HUES64 (cell line): ENCODE data around the gene TLR2.

Source experiments
- H3K27ac ChIP-seq: 2 replicates; pipeline ENCODE4 v1.7.0; 2013; ENCODE audit warnings: low read depth, low read length, inconsistent platforms
- H3K27me3 ChIP-seq: 2 replicates; pipeline ENCODE4 v1.6.1; 2013; ENCODE audit warnings: mild to moderate bottlenecking, low read length; ENCODE audit not compliant: insufficient read depth
- H3K36me3 ChIP-seq: 2 replicates; pipeline ENCODE4 v1.6.1; 2013; ENCODE audit warnings: mild to moderate bottlenecking, low read length; ENCODE audit not compliant: insufficient read depth
- H3K4me1 ChIP-seq: 2 replicates; pipeline ENCODE4 v1.6.1; 2013; ENCODE audit warnings: mild to moderate bottlenecking, low read length, moderate library complexity; ENCODE audit not compliant: insufficient read depth
- H3K4me3 ChIP-seq: 2 replicates; pipeline ENCODE4 v1.5.1; 2013; ENCODE audit warnings: mild to moderate bottlenecking, low read length, moderate library complexity
- H3K9ac ChIP-seq: 2 replicates; pipeline ENCODE4 v1.6.1; 2013; ENCODE audit warnings: mild to moderate bottlenecking, low read depth, low read length
- H3K9me3 ChIP-seq: 2 replicates; pipeline ENCODE4 v1.6.1; 2013; ENCODE audit warnings: low read depth, low read length; ENCODE audit not compliant: insufficient read depth
- WGBS: fragments of 150-250, 120-280 bp; methylation state at CpG from one replicate; pipeline ENCODE4 v1.1.7; 2013; ENCODE audit warnings: missing lambda C conversion rate; 5-methylcytosine and 5-hydroxymethylcytosine counted together

The TLR2 gene

DNA sequence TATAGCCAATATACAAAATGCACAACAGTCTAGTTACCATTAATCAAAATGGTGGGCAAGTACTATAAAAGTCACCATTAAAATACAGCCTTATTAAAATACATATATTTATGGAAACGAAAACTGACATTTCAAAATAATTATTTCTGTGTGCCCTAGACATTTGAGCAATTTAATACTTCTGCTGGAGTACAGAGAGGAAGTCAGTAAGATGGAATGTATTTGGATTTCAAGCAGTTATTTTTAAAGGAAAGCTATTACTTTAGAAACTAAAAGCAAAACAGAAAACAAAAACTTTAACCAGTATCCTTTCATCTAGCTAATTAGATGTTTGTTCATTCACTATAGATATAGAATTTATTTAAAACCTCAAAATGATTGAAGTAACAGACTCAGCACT lies 37.8 kb upstream of the TLR2 start:
- Histone ChIP-seq H3K36me3 (no peaks in the 10 kb centered on the region), H3K9ac (no peak overlapping the region), H3K27ac (no peak overlapping the region), H3K4me1 (peaks cover 4% of the 10 kb centered on the region; the same call in 1 of the 2 replicates), H3K9me3 (peaks cover 8% of the 10 kb centered on the region), H3K4me3 (no peak overlapping the region), H3K27me3 (no peaks in the 10 kb centered on the region)
- no CpG with 5 or more reads among the region's 1 CpG for WGBS

DNA sequence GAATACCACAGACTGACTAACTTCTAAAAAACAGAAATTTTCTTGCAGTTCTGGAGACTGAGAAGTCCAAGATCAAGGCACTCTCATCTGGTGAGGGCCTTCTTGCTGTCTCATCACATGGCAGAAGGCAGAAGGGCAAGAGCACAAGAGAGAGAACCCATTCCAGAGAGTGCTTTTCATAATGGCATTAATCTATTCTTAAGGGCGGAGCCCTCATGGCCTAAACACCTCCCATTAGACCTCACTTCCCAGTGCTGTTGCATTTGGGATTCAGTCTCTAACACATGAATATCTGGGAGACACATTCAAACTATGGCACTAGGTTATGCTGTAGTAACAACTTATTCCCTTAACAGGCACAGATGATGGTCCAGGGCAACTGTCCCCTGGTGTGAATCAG lies 37.1 kb upstream of the TLR2 start:
- no peak overlapping the region for H3K27ac ChIP-seq
- peaks cover 8% of the 10 kb centered on the region for H3K9me3 ChIP-seq
- no peak overlapping the region for H3K4me3 ChIP-seq
- H3K27me3 ChIP-seq = no peaks in the 10 kb centered on the region
- no peak overlapping the region for H3K9ac ChIP-seq
- 97% methylated on average over 1 of the region's 1 CpG for WGBS
- H3K4me1 ChIP-seq = peaks cover 11% of the 10 kb centered on the region; the same call in 1 of the 2 replicates
- H3K36me3 ChIP-seq = no peaks in the 10 kb centered on the region

DNA sequence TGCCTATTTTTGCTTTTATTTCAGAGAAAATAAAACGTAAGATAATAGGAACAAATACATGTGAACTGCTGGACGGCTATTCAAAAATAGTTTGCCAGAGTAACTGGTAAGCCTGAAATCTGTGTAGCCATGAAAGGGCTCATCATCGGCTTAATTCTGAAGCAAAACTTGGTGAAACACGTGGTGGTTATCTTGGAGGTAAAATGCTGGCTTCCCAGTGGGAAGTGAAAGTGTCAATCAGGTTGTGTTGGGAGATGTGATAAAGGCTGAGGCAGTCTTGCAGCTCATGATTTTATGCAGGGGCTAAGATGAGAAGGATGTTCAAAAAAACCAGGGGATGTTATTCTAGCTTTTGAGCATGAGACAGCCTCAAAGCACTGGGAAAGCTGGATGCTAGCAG lies 36.1 kb upstream of the TLR2 start:
- Histone ChIP-seq H3K4me1 (peaks cover 15% of the 10 kb centered on the region; the same call in 1 of the 2 replicates), H3K9ac (no peak overlapping the region), H3K27ac (no peak overlapping the region), H3K27me3 (no peaks in the 10 kb centered on the region), H3K9me3 (peaks cover 8% of the 10 kb centered on the region), H3K36me3 (no peaks in the 10 kb centered on the region), H3K4me3 (no peak overlapping the region)
- 77% methylated on average over 4 of the region's 4 CpGs for WGBS

DNA sequence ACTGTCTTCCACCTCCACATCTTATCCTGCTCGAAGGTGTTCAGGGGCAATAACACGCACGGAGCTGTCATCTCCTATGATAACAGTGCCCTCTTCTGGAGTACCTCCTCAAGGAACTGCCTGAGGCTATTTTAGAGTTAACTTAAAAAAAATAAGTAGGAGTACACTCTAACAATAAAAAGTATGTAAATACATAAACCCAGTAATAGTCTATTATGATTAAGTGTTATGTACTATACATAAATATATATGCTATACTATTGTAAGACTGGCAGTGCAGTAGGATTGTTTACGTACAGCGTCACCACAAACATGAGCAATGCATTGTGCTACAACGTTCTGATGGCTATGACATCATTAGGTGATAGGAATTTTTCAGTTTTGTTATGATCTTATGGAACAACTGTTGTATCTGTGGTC lies 34.5 kb upstream of the TLR2 start:
- peaks cover 15% of the 10 kb centered on the region; the same call in 1 of the 2 replicates for H3K4me1 ChIP-seq
- no peaks in the 10 kb centered on the region for H3K27me3 ChIP-seq
- no peak overlapping the region for H3K9ac ChIP-seq
- no peak overlapping the region for H3K27ac ChIP-seq
- no peak overlapping the region for H3K4me3 ChIP-seq
- WGBS = 71% methylated on average over 6 of the region's 6 CpGs
- peaks cover 8% of the 10 kb centered on the region for H3K9me3 ChIP-seq
- no peaks in the 10 kb centered on the region for H3K36me3 ChIP-seq

DNA sequence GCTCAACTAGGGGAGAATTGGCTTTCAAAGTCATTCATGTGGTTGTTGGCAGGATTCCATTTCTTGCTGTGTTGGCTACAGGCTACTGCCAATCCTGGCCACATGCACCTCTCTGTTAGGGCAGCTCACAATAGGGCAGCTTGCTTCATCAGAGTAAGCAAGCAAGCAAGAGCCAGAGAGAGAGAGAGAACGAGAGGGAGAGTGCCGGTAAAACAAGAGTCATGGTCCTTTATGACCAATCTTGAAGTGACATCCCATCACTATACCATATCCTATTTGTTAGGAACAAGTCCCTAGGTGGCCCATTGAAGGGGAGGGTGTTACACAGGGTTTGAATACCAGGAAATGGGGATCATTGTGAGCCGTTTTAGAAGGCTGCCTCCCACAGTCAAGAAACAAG lies 33.0 kb upstream of the TLR2 start:
- Histone ChIP-seq H3K27ac (no peak overlapping the region), H3K4me1 (peaks cover 15% of the 10 kb centered on the region; the same call in 1 of the 2 replicates), H3K4me3 (no peak overlapping the region), H3K27me3 (no peaks in the 10 kb centered on the region), H3K9ac (no peak overlapping the region), H3K36me3 (no peaks in the 10 kb centered on the region), H3K9me3 (no peaks in the 10 kb centered on the region)
- WGBS = 49% methylated on average over 2 of the region's 3 CpGs

DNA sequence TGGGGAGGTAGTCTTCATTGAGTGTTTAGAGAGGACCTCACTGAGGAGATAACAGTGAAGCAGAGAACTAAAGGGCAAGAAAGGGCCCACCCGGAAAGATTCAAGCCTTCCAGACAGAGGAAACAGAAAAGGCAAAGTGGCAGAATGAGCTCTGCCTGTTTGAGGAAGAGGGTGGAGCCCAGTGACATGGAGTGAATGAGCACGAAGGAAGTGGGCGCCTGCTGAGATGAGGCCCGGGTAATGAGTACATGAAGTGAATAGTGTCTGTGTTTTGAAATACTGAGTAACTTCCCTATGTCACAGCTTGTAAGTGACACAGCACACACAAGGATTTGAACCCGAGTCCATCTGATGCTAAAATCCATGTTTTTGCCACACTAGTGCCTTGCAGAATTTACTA lies 32.5 kb upstream of the TLR2 start:
- H3K9ac ChIP-seq = no peak overlapping the region
- 58% methylated on average over 5 of the region's 5 CpGs for WGBS

DNA sequence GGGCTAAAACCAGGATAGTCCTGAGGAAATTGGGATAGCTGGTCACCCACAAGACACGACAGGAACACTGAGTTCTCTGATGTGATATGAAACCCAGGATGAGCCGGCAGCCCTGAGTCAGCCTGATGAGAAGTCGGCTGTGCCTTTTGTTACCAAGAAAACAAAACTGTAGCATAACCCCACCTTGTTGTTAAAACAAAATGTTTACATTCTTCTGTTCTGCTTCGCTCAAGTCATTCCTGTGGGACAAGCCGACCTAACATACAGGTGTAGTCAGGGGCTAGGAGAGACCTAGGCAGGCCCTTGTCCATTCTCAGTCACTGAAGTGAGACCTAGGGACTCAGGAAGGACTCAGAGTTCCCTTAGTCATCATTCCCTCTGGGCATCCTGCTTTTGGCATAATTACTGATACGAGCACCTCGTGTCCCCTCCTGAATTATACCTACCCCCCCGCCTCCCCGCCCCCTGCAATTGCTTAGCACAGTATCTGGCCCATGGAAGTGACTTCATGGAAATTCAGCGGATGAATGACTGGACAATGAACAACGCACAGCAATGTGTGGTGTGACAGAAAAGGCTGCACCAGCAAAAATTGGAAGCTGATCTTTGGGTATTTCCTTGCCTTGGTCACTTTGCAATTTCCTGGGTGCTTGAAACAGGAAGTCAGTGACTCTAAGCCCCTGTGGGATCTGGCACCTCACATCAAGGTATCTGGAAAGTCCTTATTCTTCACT lies 31.9 kb upstream of the TLR2 start:
- H3K27me3 ChIP-seq = no peaks in the 10 kb centered on the region
- no peaks in the 10 kb centered on the region for H3K36me3 ChIP-seq
- H3K9me3 ChIP-seq = no peaks in the 10 kb centered on the region
- no peak overlapping the region for H3K27ac ChIP-seq
- H3K4me3 ChIP-seq = no peak overlapping the region
- no peak overlapping the region for H3K9ac ChIP-seq
- H3K4me1 ChIP-seq = peaks cover 15% of the 10 kb centered on the region; the same call in 1 of the 2 replicates
- 79% methylated on average over 11 of the region's 11 CpGs for WGBS

More for the DNA sequence above, 32.5 kb upstream of the TLR2 start:
- H3K36me3 ChIP-seq = no peaks in the 10 kb centered on the region
- no peaks in the 10 kb centered on the region for H3K27me3 ChIP-seq
- H3K27ac ChIP-seq = no peak overlapping the region
- no peak overlapping the region for H3K4me3 ChIP-seq
- H3K4me1 ChIP-seq = peaks cover 15% of the 10 kb centered on the region; the same call in 1 of the 2 replicates
- no peaks in the 10 kb centered on the region for H3K9me3 ChIP-seq

DNA sequence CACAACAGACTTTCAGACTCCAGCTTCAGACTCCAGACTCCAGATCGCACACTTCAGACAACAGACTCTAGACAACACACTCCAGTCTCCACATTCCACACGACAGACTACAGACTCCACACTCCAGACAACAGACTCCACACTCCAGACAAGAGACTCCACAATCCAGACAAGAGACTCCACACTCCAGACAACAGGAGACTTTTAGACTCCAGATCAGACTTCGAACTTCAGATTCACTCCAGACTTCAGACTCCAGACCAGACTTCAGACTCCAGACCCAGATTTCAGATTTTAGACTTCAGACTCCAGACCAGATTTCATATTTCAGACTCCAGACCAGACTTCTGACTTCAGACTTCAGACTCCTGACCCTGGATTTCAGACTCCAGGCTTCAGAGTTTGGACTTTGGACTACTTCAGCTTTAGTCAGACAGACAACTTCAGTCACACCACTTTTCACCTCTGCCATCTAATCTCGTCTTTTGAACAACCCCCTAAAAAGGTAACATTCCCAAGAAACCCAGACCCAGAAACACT lies 29.0 kb upstream of the TLR2 start:
- 65% methylated on average over 4 of the region's 4 CpGs for WGBS
- Histone ChIP-seq H3K9me3 (no peaks in the 10 kb centered on the region), H3K9ac (no peak overlapping the region), H3K27ac (no peak overlapping the region), H3K36me3 (no peaks in the 10 kb centered on the region), H3K27me3 (no peaks in the 10 kb centered on the region), H3K4me3 (no peak overlapping the region), H3K4me1 (peaks cover 15% of the 10 kb centered on the region; the same call in 1 of the 2 replicates)

DNA sequence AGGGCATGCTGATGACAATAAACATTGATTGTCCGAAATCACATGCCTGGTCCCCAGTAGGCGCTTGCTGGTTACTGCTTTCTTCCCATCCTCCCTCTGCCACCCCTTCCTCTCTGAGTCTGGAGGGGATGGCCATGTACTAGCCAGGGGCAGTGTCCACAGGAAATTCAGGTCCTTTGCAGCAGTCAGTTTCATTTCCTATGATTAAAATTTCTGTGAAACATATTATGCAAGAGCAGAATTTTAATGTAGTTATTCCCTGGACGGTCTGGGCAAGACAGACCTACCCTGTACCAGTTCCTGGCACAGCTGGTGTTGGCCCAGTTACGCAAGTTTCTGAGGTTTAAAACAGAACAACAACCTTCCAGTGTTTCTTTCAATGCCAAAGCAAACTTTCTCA lies 28.2 kb upstream of the TLR2 start:
- Histone ChIP-seq H3K27me3 (no peaks in the 10 kb centered on the region), H3K36me3 (no peaks in the 10 kb centered on the region), H3K9ac (no peak overlapping the region), H3K27ac (no peak overlapping the region), H3K9me3 (no peaks in the 10 kb centered on the region), H3K4me1 (peaks cover 14% of the 10 kb centered on the region; the same call in 1 of the 2 replicates), H3K4me3 (no peak overlapping the region)
- WGBS = 97% methylated on average over 4 of the region's 4 CpGs

DNA sequence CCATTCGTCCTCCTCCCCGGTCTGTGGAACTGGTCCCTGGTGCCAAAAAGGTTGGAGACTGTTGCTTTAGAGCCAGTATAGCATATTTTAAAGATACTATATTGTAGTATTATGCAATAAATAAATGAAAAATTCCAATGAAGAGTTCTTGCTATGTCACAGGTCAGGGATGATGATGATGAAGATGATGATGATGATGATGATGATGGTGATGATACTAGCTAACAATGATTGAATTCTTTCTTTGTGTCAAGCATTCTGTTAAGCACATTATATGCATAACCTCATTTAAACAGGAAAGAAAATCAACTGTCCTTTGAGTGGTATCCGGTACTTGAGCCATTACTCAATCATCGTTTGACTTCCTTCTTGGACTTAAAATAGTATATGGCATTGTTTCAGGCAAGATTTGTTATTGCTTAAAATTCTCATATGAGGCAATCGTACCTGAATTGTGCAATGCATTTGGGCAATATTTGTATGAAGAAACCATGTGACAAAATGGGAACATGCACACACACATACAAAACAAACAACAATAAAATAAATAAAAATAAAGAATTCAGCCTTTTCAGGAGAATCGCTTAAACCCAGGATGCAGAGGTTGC lies 22.8 kb upstream of the TLR2 start:
- Histone ChIP-seq H3K27ac (no peak overlapping the region), H3K4me1 (no peaks in the 10 kb centered on the region), H3K9ac (no peak overlapping the region), H3K4me3 (no peak overlapping the region), H3K27me3 (no peaks in the 10 kb centered on the region), H3K36me3 (no peaks in the 10 kb centered on the region), H3K9me3 (no peaks in the 10 kb centered on the region; the same call in 1 of the 2 replicates)
- WGBS = 96% methylated on average over 6 of the region's 6 CpGs

DNA sequence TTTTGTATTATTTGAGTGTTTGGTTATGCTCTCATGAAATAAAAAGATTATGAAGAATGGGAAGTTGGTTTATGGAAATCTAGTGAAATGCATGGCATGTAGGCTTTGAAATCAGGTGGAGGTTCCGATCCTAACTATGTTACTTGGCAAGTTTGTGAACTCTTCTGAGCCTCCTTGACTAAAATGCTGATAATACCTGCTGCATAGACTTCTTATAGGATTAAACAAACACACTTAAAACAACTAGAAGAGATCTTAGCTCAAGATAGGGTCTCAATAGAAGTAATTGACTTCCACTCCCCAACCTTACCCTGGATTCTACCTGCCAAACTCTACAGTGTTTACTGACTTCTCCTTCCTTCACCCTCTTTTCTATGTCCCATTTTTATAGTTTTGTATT lies 22.2 kb upstream of the TLR2 start:
- Histone ChIP-seq H3K27me3 (no peaks in the 10 kb centered on the region), H3K9me3 (no peaks in the 10 kb centered on the region; the same call in 1 of the 2 replicates), H3K27ac (no peak overlapping the region), H3K9ac (no peak overlapping the region), H3K4me3 (no peak overlapping the region), H3K4me1 (no peaks in the 10 kb centered on the region), H3K36me3 (no peaks in the 10 kb centered on the region)
- 90% methylated on average over 1 of the region's 1 CpG for WGBS
